ENCODE measurements around the gene DIAPH3. TPM values are rescaled to one million over a fixed set of nuclear protein-coding genes. Genes with fewer than 3 reads are reported as not detected.

Gene DIAPH3
- total and polyA plus RNA-seq, 2 of the 4 experiments (the other 2 are of a cell fraction): 8.9 to 9.3 TPM

DNA sequence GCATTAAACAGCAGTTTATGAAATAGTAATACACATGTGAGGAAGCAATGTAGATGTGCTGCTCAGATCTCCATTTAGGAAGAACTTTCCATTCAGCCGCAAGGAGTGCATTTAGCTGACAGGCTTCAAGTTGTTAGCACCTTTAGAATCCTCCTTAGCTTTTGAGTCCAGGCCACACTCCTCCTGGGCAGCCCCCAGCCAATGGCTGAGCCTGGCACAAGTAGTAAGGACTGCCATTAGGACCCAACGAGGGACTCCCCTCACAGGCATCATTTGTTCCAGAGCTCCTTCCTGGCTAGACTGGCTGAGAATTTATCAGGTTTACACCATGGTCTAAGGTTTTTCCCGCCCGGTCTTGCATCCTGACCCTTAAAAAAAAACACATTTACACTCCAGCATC is 201.4 kb downstream of the DIAPH3 start:
- Histone ChIP-seq H3K79me1 (ENCODE audit: low read depth in 1 of 2, low read length in 2 of 2) (no peaks in the 10 kb centered on the region), H3K4me3 (ENCODE audit: insufficient read depth, low read depth, low read length) (no peak overlapping the region), H4K91ac (ENCODE audit: insufficient read depth, low read depth, low read length) (no peak overlapping the region), H2AK5ac (ENCODE audit: low read depth, low read length) (no peak overlapping the region), H2BK120ac (ENCODE audit: low read depth, low read length) (no peak overlapping the region), H3K14ac (replicated peaks; ENCODE audit: low read depth, low read length) (no peak overlapping the region), H3K4ac (ENCODE audit: low read depth, low read length) (no peak overlapping the region), H3K18ac (ENCODE audit: low read depth, low read length) (no peak overlapping the region), H2AFZ (replicated peaks; ENCODE audit: low read length, poor library complexity) (no peak overlapping the region), H4K8ac (ENCODE audit: low read depth in 2 of 2, low read length in 2 of 2) (no peak overlapping the region), H4K20me1 (ENCODE audit: insufficient read depth, low read length) (no peaks in the 10 kb centered on the region), H3K56ac (ENCODE audit: extremely low read depth, insufficient read depth, low read length) (no peak overlapping the region), H3K4me1 (ENCODE audit: control insufficient read depth, insufficient read depth, low read length) (no peaks in the 10 kb centered on the region), H2BK15ac (ENCODE audit: low read depth, low read length) (no peak overlapping the region), H2BK5ac (ENCODE audit: low read depth, low read length, poor library complexity, severe bottlenecking) (no peak overlapping the region), H3K27me3 (ENCODE audit: control insufficient read depth, insufficient read depth, low read length) (no peaks in the 10 kb centered on the region), H2AK9ac (replicated peaks; ENCODE audit: low read depth, low read length, poor library complexity) (no peak overlapping the region), H3K23ac (ENCODE audit: low read depth, low read length) (no peak overlapping the region), H2BK20ac (ENCODE audit: low read depth, low read length) (no peak overlapping the region), H3K36me3 (ENCODE audit: control insufficient read depth, insufficient read depth, low read length) (no peaks in the 10 kb centered on the region), H3K4me2 (ENCODE audit: low read depth, low read length) (no peak overlapping the region), H3K9me1 (ENCODE audit: insufficient read depth, low read length) (no peaks in the 10 kb centered on the region), H3K27ac (ENCODE audit: insufficient read depth, low read length) (no peak overlapping the region), H3K9ac (ENCODE audit: low read depth, low read length) (no peak overlapping the region), H4K5ac (ENCODE audit: low read depth, low read length) (no peak overlapping the region), H3K9me3 (ENCODE audit: control insufficient read depth, insufficient read depth, low read length) (no peaks in the 10 kb centered on the region)
- 94% methylated on average over 2 of the region's 4 CpGs; no CpG with 5 or more reads in 1 of the 2 experiments for WGBS, 2 experiments (ENCODE audit: extremely low coverage in 2 of 2, insufficient read length in 1 of 2)
- ChIA-PET CTCF (no interaction called here), POLR2A (ENCODE audit: unreplicated experiment) (interaction anchor here (0.6 kb wide), 1 partner anchor 411 kb away, joined by 5 read pairs; no protein-coding TSS in a partner anchor)
- in situ Hi-C loops (cut with MboI; ENCODE audit: low sequenced_read_pairs): no loop called here
- no TSS peak for BruUV-seq (replicated peaks)
- DNase-seq (no peak), ATAC-seq (ENCODE audit: low read depth) (no peak)
- TF ChIP-seq POLR2A (IDR thresholded peaks at IDR 0.05; ENCODE audit: low read depth, low read length) (no peak), SMC3 (IDR thresholded peaks at IDR 0.05; ENCODE audit: low read depth, low read length) (no peak), CHD1 (IDR thresholded peaks at IDR 0.05; ENCODE audit: low read depth, low read length) (no peak), CEBPB (IDR thresholded peaks at IDR 0.05; ENCODE audit: low read depth, low read length) (no peak), MXI1 (IDR thresholded peaks at IDR 0.05; ENCODE audit: borderline replicate concordance, low read depth, low read length) (no peak), FOS (IDR thresholded peaks at IDR 0.05; ENCODE audit: low read depth, low read length) (no peak), RFX5 (IDR thresholded peaks at IDR 0.05; ENCODE audit: low read depth, low read length) (no peak)
- TF ChIP-seq, protein P1, sequence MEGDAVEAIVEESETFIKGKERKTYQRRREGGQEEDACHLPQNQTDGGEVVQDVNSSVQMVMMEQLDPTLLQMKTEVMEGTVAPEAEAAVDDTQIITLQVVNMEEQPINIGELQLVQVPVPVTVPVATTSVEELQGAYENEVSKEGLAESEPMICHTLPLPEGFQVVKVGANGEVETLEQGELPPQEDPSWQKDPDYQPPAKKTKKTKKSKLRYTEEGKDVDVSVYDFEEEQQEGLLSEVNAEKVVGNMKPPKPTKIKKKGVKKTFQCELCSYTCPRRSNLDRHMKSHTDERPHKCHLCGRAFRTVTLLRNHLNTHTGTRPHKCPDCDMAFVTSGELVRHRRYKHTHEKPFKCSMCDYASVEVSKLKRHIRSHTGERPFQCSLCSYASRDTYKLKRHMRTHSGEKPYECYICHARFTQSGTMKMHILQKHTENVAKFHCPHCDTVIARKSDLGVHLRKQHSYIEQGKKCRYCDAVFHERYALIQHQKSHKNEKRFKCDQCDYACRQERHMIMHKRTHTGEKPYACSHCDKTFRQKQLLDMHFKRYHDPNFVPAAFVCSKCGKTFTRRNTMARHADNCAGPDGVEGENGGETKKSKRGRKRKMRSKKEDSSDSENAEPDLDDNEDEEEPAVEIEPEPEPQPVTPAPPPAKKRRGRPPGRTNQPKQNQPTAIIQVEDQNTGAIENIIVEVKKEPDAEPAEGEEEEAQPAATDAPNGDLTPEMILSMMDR (conservative IDR thresholded peaks at IDR 0.05; ENCODE audit: low read depth, low read length): no peak
- TF ChIP-seq, protein P2, sequence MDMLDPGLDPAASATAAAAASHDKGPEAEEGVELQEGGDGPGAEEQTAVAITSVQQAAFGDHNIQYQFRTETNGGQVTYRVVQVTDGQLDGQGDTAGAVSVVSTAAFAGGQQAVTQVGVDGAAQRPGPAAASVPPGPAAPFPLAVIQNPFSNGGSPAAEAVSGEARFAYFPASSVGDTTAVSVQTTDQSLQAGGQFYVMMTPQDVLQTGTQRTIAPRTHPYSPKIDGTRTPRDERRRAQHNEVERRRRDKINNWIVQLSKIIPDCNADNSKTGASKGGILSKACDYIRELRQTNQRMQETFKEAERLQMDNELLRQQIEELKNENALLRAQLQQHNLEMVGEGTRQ (IDR thresholded peaks at IDR 0.05; ENCODE audit: low read depth, low read length): no peak
- TF ChIP-seq, protein P3, sequence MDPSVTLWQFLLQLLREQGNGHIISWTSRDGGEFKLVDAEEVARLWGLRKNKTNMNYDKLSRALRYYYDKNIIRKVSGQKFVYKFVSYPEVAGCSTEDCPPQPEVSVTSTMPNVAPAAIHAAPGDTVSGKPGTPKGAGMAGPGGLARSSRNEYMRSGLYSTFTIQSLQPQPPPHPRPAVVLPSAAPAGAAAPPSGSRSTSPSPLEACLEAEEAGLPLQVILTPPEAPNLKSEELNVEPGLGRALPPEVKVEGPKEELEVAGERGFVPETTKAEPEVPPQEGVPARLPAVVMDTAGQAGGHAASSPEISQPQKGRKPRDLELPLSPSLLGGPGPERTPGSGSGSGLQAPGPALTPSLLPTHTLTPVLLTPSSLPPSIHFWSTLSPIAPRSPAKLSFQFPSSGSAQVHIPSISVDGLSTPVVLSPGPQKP (IDR thresholded peaks at IDR 0.05; ENCODE audit: borderline replicate concordance, low read depth, low read length): no peak
- intact Hi-C loops (cut with micrococcal nuclease): no loop called here
- dilution Hi-C loops (cut with HindIII; ENCODE audit: low sequenced_read_pairs, unreplicated experiment): no loop called here
